ENCODE results near the gene DCBLD2. TPM values are rescaled to one million over a fixed set of nuclear protein-coding genes. Genes with fewer than 3 reads are reported as not detected.

DCBLD2 gene
- total and polyA plus RNA-seq, 2 of the 13 experiments (the other 11 are each of a cell fraction or from before 2014, with no cell fraction given), result 43.8 to 56.9 TPM

- no peak for TF ChIP-seq TSC22D2 (CRISPR knock-in tag; IDR thresholded peaks at IDR 0.05; ENCODE audit: borderline replicate concordance)
- peak in 1 of 2 experiments; percentile 77; a peak in 2 of 4 replicates for TF ChIP-seq ATF4 (CRISPR knock-in tag; IDR thresholded peaks at IDR 0.05)
- TF ChIP-seq ZNF12 (CRISPR knock-in tag; IDR thresholded peaks at IDR 0.05), result peak; percentile 58; the same call in 1 of the 2 replicates
- no peak for TF ChIP-seq ZNF572 (CRISPR knock-in tag; IDR thresholded peaks at IDR 0.05)
- no peak for TF ChIP-seq TOPORS (CRISPR knock-in tag; IDR thresholded peaks at IDR 0.05)
- peak; percentile 58; the same call in 1 of the 2 replicates for TF ChIP-seq SMC3 (IDR thresholded peaks at IDR 0.05; ENCODE audit: low read length)
- TF ChIP-seq FOXA1 (IDR thresholded peaks at IDR 0.05), result no peak
- peak; percentile 69; the same call in 1 of the 2 replicates for TF ChIP-seq FOXA1 (CRISPR knock-in tag; IDR thresholded peaks at IDR 0.05)
- TF ChIP-seq HNF1B (CRISPR knock-in tag; IDR thresholded peaks at IDR 0.05), result peak; percentile 64
- TF ChIP-seq FOSL2 (CRISPR knock-in tag; IDR thresholded peaks at IDR 0.05), result peak; percentile 81
- TF ChIP-seq PATZ1 (CRISPR knock-in tag; IDR thresholded peaks at IDR 0.05), result peak; percentile 71
- peak; percentile 100 for TF ChIP-seq ZNF263 (CRISPR knock-in tag; IDR thresholded peaks at IDR 0.05)
- peak; percentile 52; the same call in 1 of the 2 replicates for TF ChIP-seq ZNF574 (CRISPR knock-in tag; IDR thresholded peaks at IDR 0.05)
- TF ChIP-seq FOXP1 (IDR thresholded peaks at IDR 0.05), result no peak
- TF ChIP-seq FOXP1 (CRISPR knock-in tag; IDR thresholded peaks at IDR 0.05), result peak; percentile 78
- TF ChIP-seq SNAPC2 (CRISPR knock-in tag; IDR thresholded peaks at IDR 0.05), result 0 out of 2 replicates have a peak, but pooled peaks have one; percentile 1
- TF ChIP-seq SNAPC5 (CRISPR knock-in tag; IDR thresholded peaks at IDR 0.05; ENCODE audit: borderline replicate concordance), result no peak
- no peak for TF ChIP-seq PLSCR1 (CRISPR knock-in tag; IDR thresholded peaks at IDR 0.05; ENCODE audit: borderline replicate concordance)
- 0 out of 2 replicates have a peak, but pooled peaks have one; percentile 36 for TF ChIP-seq THRA (CRISPR knock-in tag; IDR thresholded peaks at IDR 0.05; ENCODE audit: borderline replicate concordance)
Measured at GRCh38 chr3:98778852-98779413, 122.6 kb downstream of the DCBLD2 start (continued).

Data from HepG2 (cell line).